HepG2 (cell line): ENCODE data around the gene PTPMT1. TPM values are rescaled to one million over a fixed set of nuclear protein-coding genes. Genes with fewer than 3 reads are reported as not detected.

ENCODE experiments used
- EP300 ChIP-seq, 3 experiments: sonication (generic) in 1 of 3; formaldehyde crosslinking in 1 of 3; IDR thresholded peaks; 2 replicates each; pipeline versions ENCODE4 v1.5.1 to v1.6.1; 2011 to 2020; ENCODE audit warnings: low read depth in 2 of 3, low read length in 2 of 3, borderline replicate concordance in 1 of 3, improper control_type of control experiment in 1 of 3, mild to moderate bottlenecking in 1 of 3, missing genetic modification reagents in 1 of 3, moderate library complexity in 1 of 3
- ETV5 ChIP-seq: IDR thresholded peaks from 2 replicates; pipeline ENCODE4 v1.6.1; 2018; ENCODE audit warnings: missing biosample characterization, missing genetic modification reagents, inconsistent platforms, borderline replicate concordance
- HNF4G ChIP-seq, 2 experiments: sonication (generic) in 1 of 2; formaldehyde crosslinking in 1 of 2; IDR thresholded peaks; 2 replicates each; pipeline versions ENCODE4 v1.4.0 to v1.6.1; 2011 to 2020; ENCODE audit warnings: borderline replicate concordance in 2 of 2, low read depth in 2 of 2, mild to moderate bottlenecking in 2 of 2, low read length in 1 of 2, missing genetic modification reagents in 1 of 2, moderate library complexity in 1 of 2
- KDM5B ChIP-seq: sonication (generic); formaldehyde crosslinking; IDR thresholded peaks from 2 replicates; pipeline ENCODE4 v1.4.0; 2020; ENCODE audit warnings: missing genetic modification reagents, mild to moderate bottlenecking, borderline replicate concordance
- NKX3-1 ChIP-seq: sonication (generic); formaldehyde crosslinking; IDR thresholded peaks from 2 replicates; pipeline ENCODE4 v1.5.0; 2020; ENCODE audit warnings: missing genetic modification reagents
- NR2F6 ChIP-seq, 2 experiments: IDR thresholded peaks; 2 replicates each; pipeline ENCODE4 v1.6.1; 2016; ENCODE audit warnings: antibody characterized with exemption in 1 of 2, mild to moderate bottlenecking in 1 of 2
- PHB2 ChIP-seq: fragments of 450-650 bp; IDR thresholded peaks from 2 replicates; pipeline ENCODE4 v1.6.1; 2018; ENCODE audit not compliant: partially characterized antibody
- SP5 ChIP-seq: IDR thresholded peaks from 2 replicates; pipeline ENCODE4 v1.6.1; 2016; ENCODE audit warnings: low read depth, borderline replicate concordance
- TCF12 ChIP-seq, 2 experiments: fragments of 450-650 bp in 1 of 2; sonication (generic) in 1 of 2; formaldehyde crosslinking in 1 of 2; IDR thresholded peaks; 2 replicates each; pipeline versions ENCODE4 v1.6.1 to v1.8.0; 2017 to 2022; ENCODE audit warnings: antibody characterized with exemption in 1 of 2, mild to moderate bottlenecking in 1 of 2, missing genetic modification reagents in 1 of 2, moderate library complexity in 1 of 2
- ZBTB20 ChIP-seq: sonication (generic); formaldehyde crosslinking; IDR thresholded peaks from 2 replicates; pipeline ENCODE4 v1.8.1; 2023; ENCODE audit warnings: missing genetic modification reagents, low read depth, mild to moderate bottlenecking, borderline replicate concordance
- ZBTB43 ChIP-seq: sonication (generic); formaldehyde crosslinking; conservative IDR thresholded peaks from 2 replicates; pipeline ENCODE4 v1.4.0; 2020; ENCODE audit warnings: missing genetic modification reagents
- ZNF234 ChIP-seq: sonication (generic); formaldehyde crosslinking; conservative IDR thresholded peaks from 2 replicates; pipeline ENCODE4 v1.5.1; 2020; ENCODE audit warnings: mild to moderate bottlenecking, missing genetic modification reagents
- ZNF292 ChIP-seq: sonication (generic); formaldehyde crosslinking; IDR thresholded peaks from 2 replicates; pipeline ENCODE4 v1.8.1; 2022; ENCODE audit warnings: mild to moderate bottlenecking, low read depth, missing genetic modification reagents, borderline replicate concordance
- ZNF547 ChIP-seq: sonication (generic); formaldehyde crosslinking; IDR thresholded peaks from 2 replicates; pipeline ENCODE4 v1.5.1; 2020; ENCODE audit warnings: mild to moderate bottlenecking, missing genetic modification reagents
- ZNF549 ChIP-seq: sonication (generic); formaldehyde crosslinking; IDR thresholded peaks from 2 replicates; pipeline ENCODE4 v1.5.0; 2020; ENCODE audit warnings: missing genetic modification reagents
- polyA plus RNA-seq, 8 experiments: library from polyadenylated mRNA; depleted of rRNA in 3 of 8; stranded (reverse) in 7 of 8; unstranded in 1 of 8; fragments of >200 nt; fragmentation: Illumina TruSeq in 4 of 8; extraction: Trizol in 4 of 8; gene quantifications; 2 replicates each; pipeline versions ENCODE4 v1.2.1 to v1.2.3, GENCODE V29; 2011 to 2016; ENCODE audit warnings: low read depth in 4 of 8, missing spikeins in 1 of 8, mixed read lengths in 1 of 8; ENCODE audit not compliant: insufficient read depth in 1 of 8
- total RNA-seq, 5 experiments: library from RNA; depleted of rRNA; stranded (reverse); fragments of >200 nt; fragmentation: Illumina TruSeq; extraction: Trizol; gene quantifications; 2 replicates each; pipeline ENCODE4 v1.2.3, GENCODE V29; 2016; ENCODE audit warnings: low read depth in 1 of 5
- TF ChIP-seq, protein P1 (sequence below): sonication (generic); formaldehyde crosslinking; IDR thresholded peaks from 2 replicates; pipeline ENCODE4 v1.5.1; 2020; ENCODE audit warnings: mild to moderate bottlenecking, moderate library complexity, missing genetic modification reagents
- TF ChIP-seq, protein P2 (sequence below): fragments of 450-650 bp; IDR thresholded peaks from 2 replicates; pipeline ENCODE4 v1.6.1; 2017; ENCODE audit warnings: mild to moderate bottlenecking
- TF ChIP-seq, protein P3 (sequence below): sonication (generic); formaldehyde crosslinking; IDR thresholded peaks from 2 replicates; pipeline ENCODE4 v1.4.0; 2020; ENCODE audit warnings: low read depth, missing genetic modification reagents

Gene PTPMT1
- total and polyA plus RNA-seq, 2 of the 13 experiments (the other 11 are each of a cell fraction or from before 2014, with no cell fraction given) = 55.6 to 129 TPM

DNA sequence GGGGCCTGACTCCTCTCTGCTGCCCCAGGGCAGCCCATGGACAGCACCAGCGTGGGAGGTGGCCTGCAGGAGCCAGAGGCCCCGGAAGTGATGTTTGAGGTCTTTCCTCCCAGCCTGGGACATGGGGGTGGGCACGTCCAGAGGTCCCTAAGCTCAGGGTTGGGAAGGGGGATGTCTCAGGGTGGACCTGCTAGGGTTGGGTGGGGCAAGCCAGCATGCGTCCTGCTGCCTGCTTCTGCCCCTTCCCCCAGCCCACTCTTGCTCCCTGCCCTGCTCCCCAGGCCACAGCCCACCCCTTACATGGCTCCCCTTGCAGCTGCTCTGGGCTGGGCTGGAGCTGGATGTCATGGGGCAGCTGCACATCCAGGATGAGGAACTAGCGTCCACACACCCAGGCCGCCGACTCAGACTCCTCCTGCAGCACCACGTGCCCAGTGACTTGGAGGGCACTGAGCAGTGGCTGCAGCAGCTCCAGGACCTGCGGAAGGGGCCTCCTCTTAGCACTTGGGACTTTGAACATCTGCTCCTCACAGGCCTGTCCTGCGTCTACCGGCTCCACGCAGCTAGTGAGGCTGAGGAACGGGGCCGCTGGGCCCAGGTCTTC lies 22.4 kb downstream of the PTPMT1 start (continued):
- TF ChIP-seq ZNF292 (CRISPR knock-in tag) (peak; percentile 50; the same call in 1 of the 2 replicates), ZBTB20 (no peak), SP5 (no peak), PHB2 (no peak), ZNF547 (CRISPR knock-in tag) (0 out of 2 replicates have a peak, but pooled peaks have one; percentile 12), NKX3-1 (CRISPR knock-in tag) (no peak), ETV5 (CRISPR knock-in tag) (no peak; the same call in 1 of the 2 replicates), HNF4G (IDR thresholded peaks at IDR 0.05; ENCODE audit: borderline replicate concordance, low read depth, low read length) (peak; percentile 29; the same call in 1 of the 2 replicates), HNF4G (CRISPR knock-in tag; IDR thresholded peaks at IDR 0.05; ENCODE audit: borderline replicate concordance, low read depth) (no peak), NR2F6 (IDR thresholded peaks at IDR 0.05) (no peak), NR2F6 (CRISPR knock-in tag; IDR thresholded peaks at IDR 0.05) (no peak), ZNF234 (CRISPR knock-in tag) (0 out of 2 replicates have a peak, but pooled peaks have one; percentile 27), TCF12 (IDR thresholded peaks at IDR 0.05) (no peak), TCF12 (CRISPR knock-in tag; IDR thresholded peaks at IDR 0.05) (no peak), ZNF549 (CRISPR knock-in tag) (no peak), ZBTB43 (CRISPR knock-in tag) (0 out of 2 replicates have a peak, but pooled peaks have one; percentile 46), KDM5B (CRISPR knock-in tag) (peak; percentile 60; the same call in 1 of the 2 replicates), EP300 (IDR thresholded peaks at IDR 0.05; ENCODE audit: low read depth in 2 of 2, low read length in 2 of 2) (no peak), EP300 (CRISPR knock-in tag; IDR thresholded peaks at IDR 0.05; ENCODE audit: borderline replicate concordance) (no peak)
- TF ChIP-seq, protein P1, sequence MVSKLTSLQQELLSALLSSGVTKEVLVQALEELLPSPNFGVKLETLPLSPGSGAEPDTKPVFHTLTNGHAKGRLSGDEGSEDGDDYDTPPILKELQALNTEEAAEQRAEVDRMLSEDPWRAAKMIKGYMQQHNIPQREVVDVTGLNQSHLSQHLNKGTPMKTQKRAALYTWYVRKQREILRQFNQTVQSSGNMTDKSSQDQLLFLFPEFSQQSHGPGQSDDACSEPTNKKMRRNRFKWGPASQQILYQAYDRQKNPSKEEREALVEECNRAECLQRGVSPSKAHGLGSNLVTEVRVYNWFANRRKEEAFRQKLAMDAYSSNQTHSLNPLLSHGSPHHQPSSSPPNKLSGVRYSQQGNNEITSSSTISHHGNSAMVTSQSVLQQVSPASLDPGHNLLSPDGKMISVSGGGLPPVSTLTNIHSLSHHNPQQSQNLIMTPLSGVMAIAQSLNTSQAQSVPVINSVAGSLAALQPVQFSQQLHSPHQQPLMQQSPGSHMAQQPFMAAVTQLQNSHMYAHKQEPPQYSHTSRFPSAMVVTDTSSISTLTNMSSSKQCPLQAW = peak; percentile 47; the same call in 1 of the 2 replicates
- TF ChIP-seq, protein P2, sequence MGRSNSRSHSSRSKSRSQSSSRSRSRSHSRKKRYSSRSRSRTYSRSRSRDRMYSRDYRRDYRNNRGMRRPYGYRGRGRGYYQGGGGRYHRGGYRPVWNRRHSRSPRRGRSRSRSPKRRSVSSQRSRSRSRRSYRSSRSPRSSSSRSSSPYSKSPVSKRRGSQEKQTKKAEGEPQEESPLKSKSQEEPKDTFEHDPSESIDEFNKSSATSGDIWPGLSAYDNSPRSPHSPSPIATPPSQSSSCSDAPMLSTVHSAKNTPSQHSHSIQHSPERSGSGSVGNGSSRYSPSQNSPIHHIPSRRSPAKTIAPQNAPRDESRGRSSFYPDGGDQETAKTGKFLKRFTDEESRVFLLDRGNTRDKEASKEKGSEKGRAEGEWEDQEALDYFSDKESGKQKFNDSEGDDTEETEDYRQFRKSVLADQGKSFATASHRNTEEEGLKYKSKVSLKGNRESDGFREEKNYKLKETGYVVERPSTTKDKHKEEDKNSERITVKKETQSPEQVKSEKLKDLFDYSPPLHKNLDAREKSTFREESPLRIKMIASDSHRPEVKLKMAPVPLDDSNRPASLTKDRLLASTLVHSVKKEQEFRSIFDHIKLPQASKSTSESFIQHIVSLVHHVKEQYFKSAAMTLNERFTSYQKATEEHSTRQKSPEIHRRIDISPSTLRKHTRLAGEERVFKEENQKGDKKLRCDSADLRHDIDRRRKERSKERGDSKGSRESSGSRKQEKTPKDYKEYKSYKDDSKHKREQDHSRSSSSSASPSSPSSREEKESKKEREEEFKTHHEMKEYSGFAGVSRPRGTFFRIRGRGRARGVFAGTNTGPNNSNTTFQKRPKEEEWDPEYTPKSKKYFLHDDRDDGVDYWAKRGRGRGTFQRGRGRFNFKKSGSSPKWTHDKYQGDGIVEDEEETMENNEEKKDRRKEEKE = no peak
- TF ChIP-seq, protein P3, sequence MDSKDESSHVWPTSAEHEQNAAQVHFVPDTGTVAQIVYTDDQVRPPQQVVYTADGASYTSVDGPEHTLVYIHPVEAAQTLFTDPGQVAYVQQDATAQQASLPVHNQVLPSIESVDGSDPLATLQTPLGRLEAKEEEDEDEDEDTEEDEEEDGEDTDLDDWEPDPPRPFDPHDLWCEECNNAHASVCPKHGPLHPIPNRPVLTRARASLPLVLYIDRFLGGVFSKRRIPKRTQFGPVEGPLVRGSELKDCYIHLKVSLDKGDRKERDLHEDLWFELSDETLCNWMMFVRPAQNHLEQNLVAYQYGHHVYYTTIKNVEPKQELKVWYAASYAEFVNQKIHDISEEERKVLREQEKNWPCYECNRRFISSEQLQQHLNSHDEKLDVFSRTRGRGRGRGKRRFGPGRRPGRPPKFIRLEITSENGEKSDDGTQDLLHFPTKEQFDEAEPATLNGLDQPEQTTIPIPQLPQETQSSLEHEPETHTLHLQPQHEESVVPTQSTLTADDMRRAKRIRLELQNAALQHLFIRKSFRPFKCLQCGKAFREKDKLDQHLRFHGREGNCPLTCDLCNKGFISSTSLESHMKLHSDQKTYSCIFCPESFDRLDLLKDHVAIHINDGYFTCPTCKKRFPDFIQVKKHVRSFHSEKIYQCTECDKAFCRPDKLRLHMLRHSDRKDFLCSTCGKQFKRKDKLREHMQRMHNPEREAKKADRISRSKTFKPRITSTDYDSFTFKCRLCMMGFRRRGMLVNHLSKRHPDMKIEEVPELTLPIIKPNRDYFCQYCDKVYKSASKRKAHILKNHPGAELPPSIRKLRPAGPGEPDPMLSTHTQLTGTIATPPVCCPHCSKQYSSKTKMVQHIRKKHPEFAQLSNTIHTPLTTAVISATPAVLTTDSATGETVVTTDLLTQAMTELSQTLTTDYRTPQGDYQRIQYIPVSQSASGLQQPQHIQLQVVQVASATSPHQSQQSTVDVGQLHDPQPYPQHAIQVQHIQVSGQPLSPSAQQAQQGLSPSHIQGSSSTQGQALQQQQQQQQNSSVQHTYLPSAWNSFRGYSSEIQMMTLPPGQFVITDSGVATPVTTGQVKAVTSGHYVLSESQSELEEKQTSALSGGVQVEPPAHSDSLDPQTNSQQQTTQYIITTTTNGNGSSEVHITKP (CRISPR knock-in tag) = peak; percentile 95
